ENCODE results near the gene USP49. TPM values are rescaled to one million over a fixed set of nuclear protein-coding genes. Genes with fewer than 3 reads are reported as not detected.

The USP49 gene
- polyA plus RNA-seq, 1 of the 3 experiments (the other 2 are of a cell fraction), result 2.4 TPM

- TF ChIP-seq USF1 (IDR thresholded peaks at IDR 0.05; ENCODE audit: borderline replicate concordance, low read depth) (no peak), MAX (IDR thresholded peaks at IDR 0.05; ENCODE audit: low read depth) (no peak), IRF3 (IDR thresholded peaks at IDR 0.05; ENCODE audit: low read depth, low read length) (no peak), REST (IDR thresholded peaks at IDR 0.05; ENCODE audit: low read depth, low read length) (no peak), EZH2phosphoT487 (IDR thresholded peaks at IDR 0.05; ENCODE audit: borderline replicate concordance, low read depth) (no peak), RXRA (IDR thresholded peaks at IDR 0.05; ENCODE audit: borderline replicate concordance, low read depth) (no peak)
These were observed 9.2 kb downstream of the USP49 start (continued) for GRCh38 chr6:41885930-41886329.

- WGBS (ENCODE audit: low lambda C conversion rate), result 93% methylated on average over 5 of the region's 5 CpGs
- no peak overlapping the region for H2AFZ ChIP-seq (ENCODE audit: low read depth)
- POLR2A ChIA-PET, result no interaction called here
- H3K27me3 ChIP-seq (ENCODE audit: insufficient read depth), result no peaks in the 10 kb centered on the region
- H3K27ac ChIP-seq (ENCODE audit: low read depth in 2 of 2, low read length in 1 of 2), result no peak overlapping the region
- H3K79me2 ChIP-seq (ENCODE audit: insufficient read depth), result no peaks in the 10 kb centered on the region
- H3K36me3 ChIP-seq (replicated peaks in 1 of 2; ENCODE audit: control insufficient read depth in 1 of 2, insufficient read depth in 2 of 2, low read length in 1 of 2), result no peaks in the 10 kb centered on the region
- H4K20me1 ChIP-seq (ENCODE audit: insufficient read depth), result no peaks in the 10 kb centered on the region
- TF ChIP-seq MAX (IDR thresholded peaks at IDR 0.05; ENCODE audit: low read depth) (no peak), RAD21 (IDR thresholded peaks at IDR 0.05; ENCODE audit: low read length) (no peak), RXRA (IDR thresholded peaks at IDR 0.05; ENCODE audit: borderline replicate concordance, low read depth) (no peak), CTCF (IDR thresholded peaks at IDR 0.05) (no peak), MEF2A (IDR thresholded peaks at IDR 0.05; ENCODE audit: borderline replicate concordance, low read depth) (no peak), GABPA (IDR thresholded peaks at IDR 0.05; ENCODE audit: low read depth) (no peak), RCOR1 (IDR thresholded peaks at IDR 0.05; ENCODE audit: low read length) (no peak), JUND (IDR thresholded peaks at IDR 0.05) (no peak), YY1 (IDR thresholded peaks at IDR 0.05; ENCODE audit: low read depth) (no peak), EP300 (IDR thresholded peaks at IDR 0.05; ENCODE audit: borderline replicate concordance in 1 of 2, low read depth in 1 of 2, low read length in 1 of 2) (no peak), GATA2 (CRISPR knock-in tag; IDR thresholded peaks at IDR 0.05) (no peak), POLR2AphosphoS5 (IDR thresholded peaks at IDR 0.05; ENCODE audit: low read depth, low read length) (no peak), USF1 (IDR thresholded peaks at IDR 0.05; ENCODE audit: borderline replicate concordance, low read depth) (no peak), ZBTB33 (IDR thresholded peaks at IDR 0.05; ENCODE audit: borderline replicate concordance, low read depth) (no peak), TEAD4 (IDR thresholded peaks at IDR 0.05; ENCODE audit: borderline replicate concordance, insufficient read depth) (no peak), FOXJ3 (CRISPR knock-in tag; IDR thresholded peaks at IDR 0.05) (no peak), EZH2phosphoT487 (IDR thresholded peaks at IDR 0.05; ENCODE audit: borderline replicate concordance, low read depth) (no peak), FOXM1 (IDR thresholded peaks at IDR 0.05; ENCODE audit: low read depth) (no peak)
- no peak for DNase-seq
- peaks cover 0 to 4% of the 10 kb centered on the region in 2 experiments; a peak in 1 of 4 replicates for H3K4me1 ChIP-seq (ENCODE audit: control insufficient read depth in 1 of 2, insufficient read depth in 2 of 2, low read depth in 1 of 2, low read length in 1 of 2)
- H3K9me2 ChIP-seq, result no peaks in the 10 kb centered on the region
- no peak overlapping the region for H3K4me3 ChIP-seq (ENCODE audit: low read depth in 2 of 2, low read length in 1 of 2)
- no peaks in the 10 kb centered on the region for H3K9me3 ChIP-seq
- no peak overlapping the region for H3K4me2 ChIP-seq
- CTCF ChIA-PET, result interaction anchor here (1.7 kb wide), 1 partner anchor 38 kb away, joined by 4 read pairs; no protein-coding TSS in a partner anchor
- no peak overlapping the region for H3K9ac ChIP-seq
- no peaks in the 10 kb centered on the region for H3F3A ChIP-seq (replicated peaks; ENCODE audit: insufficient read depth)
These were observed 10.2 kb downstream of the USP49 start for GRCh38 chr6:41884957-41885356.
